Measurements from ENCODE around the gene CRB3.
"Not testable (repeated sequence)": the region's sequence is repeated elsewhere in the genome, so short reads cannot be mapped to it uniquely, and the experiment has no call there.

CRB3 gene

GRCh38 chr19:6498294-6499036 is 34.4 kb downstream of the CRB3 start:
- DNase-seq: no peak

- peak in 1 of 2 experiments; percentile 68 for DNase-seq
Measured at GRCh38 chr19:6499052-6499790, 35.1 kb downstream of the CRB3 start.

GRCh38 chr19:6500837-6501739 is 37.0 kb downstream of the CRB3 start:
- DNase-seq: peak in 1 of 2 experiments; percentile 49

GRCh38 chr19:6501740-6502648 is 37.9 kb downstream of the CRB3 start, which contains the start of gene TUBB4A:
TSS of gene TUBB4A (minus strand) at chr19:6502309. CDS start at chr19:6502212, 97 bp downstream.
- DNase-seq: peak in 1 of 2 experiments; percentile 53

GRCh38 chr19:6503407-6504201 is 39.5 kb downstream of the CRB3 start:
- no peak for DNase-seq

- DNase-seq: not testable (repeated sequence)
Measured at GRCh38 chr19:6508028-6508771, 44.1 kb downstream of the CRB3 start.

GRCh38 chr19:6509118-6509971 is 45.3 kb downstream of the CRB3 start:
- DNase-seq: peak in 1 of 2 experiments; percentile 62

- no peak for DNase-seq
Measured at GRCh38 chr19:6510618-6511017, 46.5 kb downstream of the CRB3 start.

- no peak for DNase-seq
Measured at GRCh38 chr19:6514089-6514488, 50.0 kb downstream of the CRB3 start.

GRCh38 chr19:6514926-6515544 is 51.0 kb downstream of the CRB3 start:
- no peak for DNase-seq

- peak; percentile 49 to 88 for DNase-seq
Measured at GRCh38 chr19:6516018-6516658, 52.1 kb downstream of the CRB3 start.

Measured in cerebellar nuclear complex (tissue), 1 donor.